Liver (tissue), 3 donors: ENCODE data around the gene PSMD1.

Experiments
- ATF3 ChIP-seq: IDR thresholded peaks from 2 replicates; pipeline ENCODE4 v1.6.1; 2016; ENCODE audit warnings: antibody characterized with exemption
- CTCF ChIP-seq: fragments of 150-350 bp; IDR thresholded peaks from 2 replicates; pipeline ENCODE4 v1.5.1; 2017; ENCODE audit warnings: improper control_type of control experiment, low read depth, low read length; ENCODE audit not compliant: missing input control
- EGR1 ChIP-seq, 2 donors: IDR thresholded peaks; 2 replicates each; pipeline ENCODE4 v1.6.1; 2016 to 2018; ENCODE audit warnings: antibody characterized with exemption in 2 of 2, low read depth in 2 of 2
- HNF4A ChIP-seq, 2 donors: conservative IDR thresholded peaks; 2 replicates each; pipeline ENCODE4 v1.6.1; 2016; ENCODE audit warnings: antibody characterized with exemption in 2 of 2, mild to moderate bottlenecking in 2 of 2
- HNF4G ChIP-seq: IDR thresholded peaks from 2 replicates; pipeline ENCODE4 v1.6.1; 2016; ENCODE audit warnings: antibody characterized with exemption
- JUND ChIP-seq, 2 donors: IDR thresholded peaks; 2 replicates each; pipeline ENCODE4 v1.6.1; 2016; ENCODE audit warnings: antibody characterized with exemption in 2 of 2
- REST ChIP-seq: IDR thresholded peaks from 2 replicates; pipeline ENCODE4 v1.6.1; 2016; ENCODE audit warnings: antibody characterized with exemption, mild to moderate bottlenecking
- TAF1 ChIP-seq: conservative IDR thresholded peaks from 2 replicates; pipeline ENCODE4 v1.6.1; 2016; ENCODE audit warnings: antibody characterized with exemption, mild to moderate bottlenecking
- YY1 ChIP-seq: IDR thresholded peaks from 2 replicates; pipeline ENCODE4 v1.6.1; 2016; ENCODE audit warnings: antibody characterized with exemption, mild to moderate bottlenecking
- donor health status: healthy.
- donor health status: healthy.

- TF ChIP-seq CTCF: no peak
- TF ChIP-seq TAF1: no peak
- TF ChIP-seq YY1: no peak
- no peak for TF ChIP-seq JUND (IDR thresholded peaks at IDR 0.05)
- TF ChIP-seq EGR1 (IDR thresholded peaks at IDR 0.05; ENCODE audit: low read depth in 2 of 2): no peak
- no peak for TF ChIP-seq HNF4A (conservative IDR thresholded peaks at IDR 0.05)
- TF ChIP-seq ATF3: no peak
- TF ChIP-seq HNF4G: no peak
- TF ChIP-seq REST: no peak
Observed at GRCh38 chr2:231163011-231163410, 106.3 kb downstream of the PSMD1 start.
